Dermis blood vessel endothelial cell (primary cell): ENCODE data around the gene PDZD11. TPM values are rescaled to one million over a fixed set of nuclear protein-coding genes. Genes with fewer than 3 reads are reported as not detected.
"Not testable (repeated sequence)": the region's sequence is repeated elsewhere in the genome, so short reads cannot be mapped to it uniquely, and the experiment has no call there.

ENCODE experiments used
- DNase-seq: peaks from one replicate; pipeline ENCODE4 v3.0.0; 2010
- total RNA-seq: library from RNA; depleted of rRNA; stranded (reverse); fragments of >200 nt; gene quantifications from 2 replicates; pipeline ENCODE4 v1.2.3, GENCODE V29; 2014

The PDZD11 gene
- 35.3 and 43.2 TPM in 2 replicates for total RNA-seq

GRCh38 chrX:70289793-70290770 lies at the start of gene PDZD11, which contains the start of gene KIF4A:
Gene PDZD11 (minus strand): TSS chrX:70289927. CDS start chrX:70289341, 586 bp downstream.
Gene KIF4A (plus strand): TSS chrX:70290104. CDS start chrX:70290459, 355 bp downstream.
- peak; percentile 85 for DNase-seq

- no peak for DNase-seq
These were observed 48.6 kb upstream of the PDZD11 start for GRCh38 chrX:70338290-70338689.

GRCh38 chrX:70336767-70337166 lies 47.0 kb upstream of the PDZD11 start:
- DNase-seq = no peak

GRCh38 chrX:70332600-70332999 lies 42.9 kb upstream of the PDZD11 start:
- no peak for DNase-seq

GRCh38 chrX:70331161-70331560 lies 41.4 kb upstream of the PDZD11 start:
- no peak for DNase-seq

- DNase-seq = no peak
These were observed 34.6 kb upstream of the PDZD11 start for GRCh38 chrX:70324326-70324725.

- DNase-seq = not testable (repeated sequence)
These were observed 33.9 kb upstream of the PDZD11 start for GRCh38 chrX:70323628-70324027.

GRCh38 chrX:70322784-70323183 lies 33.1 kb upstream of the PDZD11 start:
- DNase-seq = peak; percentile 5

GRCh38 chrX:70313503-70313902 lies 23.8 kb upstream of the PDZD11 start:
- DNase-seq = no peak

- DNase-seq = peak; percentile 81
These were observed 12.0 kb upstream of the PDZD11 start for GRCh38 chrX:70301716-70302115.

GRCh38 chrX:70293621-70294020 lies 3.9 kb upstream of the PDZD11 start:
- peak; percentile 5 for DNase-seq

GRCh38 chrX:70292788-70293187 lies 3.1 kb upstream of the PDZD11 start:
- no peak for DNase-seq

GRCh38 chrX:70289168-70289792 lies 447 bp downstream of the PDZD11 start:
- DNase-seq = no peak

GRCh38 chrX:70281951-70282350 lies 7.8 kb downstream of the PDZD11 start, which contains the start of gene RAB41:
Gene RAB41 (plus strand): TSS chrX:70282172. CDS start chrX:70282218, 46 bp downstream.
- DNase-seq = no peak

- no peak for DNase-seq
These were observed 9.2 kb downstream of the PDZD11 start for GRCh38 chrX:70280573-70280972.

- DNase-seq = no peak
These were observed 10.6 kb downstream of the PDZD11 start for GRCh38 chrX:70279081-70279480.

GRCh38 chrX:70274029-70274428 lies 15.7 kb downstream of the PDZD11 start:
- not testable (repeated sequence) for DNase-seq

- DNase-seq = no peak
These were observed 21.7 kb downstream of the PDZD11 start, which contains the start of gene ARR3 for GRCh38 chrX:70268034-70268433. Gene ARR3 (plus strand): TSS chrX:70268334. CDS start chrX:70269386, 1,052 bp downstream.

GRCh38 chrX:70264784-70265183 lies 24.9 kb downstream of the PDZD11 start:
- peak; percentile 0 for DNase-seq

GRCh38 chrX:70262952-70263567 lies 26.7 kb downstream of the PDZD11 start:
- DNase-seq = peak; percentile 45

GRCh38 chrX:70260104-70260503 lies 29.6 kb downstream of the PDZD11 start, which contains the start of gene P2RY4:
Gene P2RY4 (minus strand): TSS chrX:70260204. CDS start chrX:70259624, 580 bp downstream.
- DNase-seq = no peak

GRCh38 chrX:70257423-70258288 lies 32.1 kb downstream of the PDZD11 start:
- DNase-seq = no peak
